Activated naive CD8-positive, alpha-beta T cell treated with anti-CD3 and anti-CD28 coated beads, Interleukin-2, amount 50 U/mL, for 24 hours (primary cell): ENCODE measurements around the gene CD22.
A peak's percentile ranks its signal among the peaks of the same experiment; 100 is the strongest.

Experiments
- ATAC-seq: fragments of 150-1000 bp; cut with Tn5 transposase; one replicate; pipeline ENCODE4 v1.10.0; 2021
- DNase-seq: peaks from one replicate; pipeline ENCODE4 v3.0.0; 2021
- H3K27ac Mint-ChIP-seq: one replicate; pipeline ENCODE4 v1.8.0; 2021; ENCODE audit warnings: mild to moderate bottlenecking, mixed read lengths
- H3K27me3 Mint-ChIP-seq: one replicate; pipeline ENCODE4 v1.8.0; 2021; ENCODE audit warnings: mixed read lengths
- H3K36me3 Mint-ChIP-seq: one replicate; pipeline ENCODE4 v1.8.0; 2021; ENCODE audit warnings: low read depth, mixed read lengths
- H3K4me1 Mint-ChIP-seq: one replicate; pipeline ENCODE4 v1.8.0; 2021; ENCODE audit warnings: mixed read lengths
- H3K4me3 Mint-ChIP-seq: one replicate; pipeline ENCODE4 v1.8.0; 2021; ENCODE audit warnings: mild to moderate bottlenecking, moderate library complexity, mixed read lengths
- H3K9me3 Mint-ChIP-seq: one replicate; pipeline ENCODE4 v1.8.0; 2021; ENCODE audit warnings: mixed read lengths

Gene CD22

GRCh38 chr19:35292421-35293362 is 36.3 kb upstream of the CD22 start:
- ATAC-seq, result no peak
- DNase-seq, result no peak
- H3K4me3 Mint-ChIP-seq, result no peak overlapping the region
- H3K9me3 Mint-ChIP-seq, result no peaks in the 10 kb centered on the region
- no peak overlapping the region for H3K27ac Mint-ChIP-seq
- H3K4me1 Mint-ChIP-seq, result no peaks in the 10 kb centered on the region
- H3K36me3 Mint-ChIP-seq, result no peaks in the 10 kb centered on the region
- no peaks in the 10 kb centered on the region for H3K27me3 Mint-ChIP-seq

- H3K9me3 Mint-ChIP-seq, result no peaks in the 10 kb centered on the region
- H3K4me3 Mint-ChIP-seq, result no peak overlapping the region
- ATAC-seq, result no peak
- no peaks in the 10 kb centered on the region for H3K27me3 Mint-ChIP-seq
- H3K27ac Mint-ChIP-seq, result no peak overlapping the region
- no peaks in the 10 kb centered on the region for H3K4me1 Mint-ChIP-seq
- no peaks in the 10 kb centered on the region for H3K36me3 Mint-ChIP-seq
- DNase-seq, result no peak
Measured at GRCh38 chr19:35293363-35293739, 35.6 kb upstream of the CD22 start.

GRCh38 chr19:35293808-35294207 is 35.2 kb upstream of the CD22 start:
- Mint-ChIP-seq H3K4me1 (no peaks in the 10 kb centered on the region), H3K9me3 (no peaks in the 10 kb centered on the region), H3K36me3 (no peaks in the 10 kb centered on the region), H3K4me3 (no peak overlapping the region), H3K27me3 (no peaks in the 10 kb centered on the region), H3K27ac (no peak overlapping the region)
- ATAC-seq (no peak), DNase-seq (no peak)

GRCh38 chr19:35294328-35294727 is 34.7 kb upstream of the CD22 start:
- Mint-ChIP-seq H3K9me3 (no peaks in the 10 kb centered on the region), H3K4me3 (no peak overlapping the region), H3K27ac (no peak overlapping the region), H3K27me3 (no peaks in the 10 kb centered on the region), H3K36me3 (no peaks in the 10 kb centered on the region), H3K4me1 (no peaks in the 10 kb centered on the region)
- DNase-seq (no peak), ATAC-seq (no peak)

- no peaks in the 10 kb centered on the region for H3K27me3 Mint-ChIP-seq
- H3K4me3 Mint-ChIP-seq, result no peak overlapping the region
- no peaks in the 10 kb centered on the region for H3K9me3 Mint-ChIP-seq
- DNase-seq (no peak), ATAC-seq (no peak)
- H3K36me3 Mint-ChIP-seq, result no peaks in the 10 kb centered on the region
- no peaks in the 10 kb centered on the region for H3K4me1 Mint-ChIP-seq
- H3K27ac Mint-ChIP-seq, result no peak overlapping the region
Measured at GRCh38 chr19:35294859-35295791, 33.9 kb upstream of the CD22 start.

GRCh38 chr19:35295792-35296462 is 33.1 kb upstream of the CD22 start:
- peak; percentile 26 for DNase-seq
- no peak overlapping the region for H3K27ac Mint-ChIP-seq
- no peaks in the 10 kb centered on the region for H3K4me1 Mint-ChIP-seq
- no peaks in the 10 kb centered on the region for H3K9me3 Mint-ChIP-seq
- H3K36me3 Mint-ChIP-seq, result no peaks in the 10 kb centered on the region
- peak; percentile 34 for ATAC-seq
- no peaks in the 10 kb centered on the region for H3K27me3 Mint-ChIP-seq
- H3K4me3 Mint-ChIP-seq, result no peak overlapping the region

- Mint-ChIP-seq H3K9me3 (no peaks in the 10 kb centered on the region), H3K27ac (no peak overlapping the region), H3K4me1 (no peaks in the 10 kb centered on the region), H3K4me3 (no peak overlapping the region), H3K27me3 (no peaks in the 10 kb centered on the region), H3K36me3 (no peaks in the 10 kb centered on the region)
- DNase-seq (no peak), ATAC-seq (peak; percentile 39)
Measured at GRCh38 chr19:35296644-35297514, 32.1 kb upstream of the CD22 start.

- Mint-ChIP-seq H3K4me3 (no peak overlapping the region), H3K27ac (no peak overlapping the region), H3K4me1 (no peaks in the 10 kb centered on the region), H3K36me3 (no peaks in the 10 kb centered on the region), H3K27me3 (no peaks in the 10 kb centered on the region), H3K9me3 (no peaks in the 10 kb centered on the region)
- ATAC-seq (no peak), DNase-seq (no peak)
Measured at GRCh38 chr19:35297515-35297848, 31.5 kb upstream of the CD22 start.

- Mint-ChIP-seq H3K36me3 (no peaks in the 10 kb centered on the region), H3K27ac (no peak overlapping the region), H3K27me3 (no peaks in the 10 kb centered on the region), H3K4me1 (no peaks in the 10 kb centered on the region), H3K9me3 (no peaks in the 10 kb centered on the region), H3K4me3 (no peak overlapping the region)
- ATAC-seq, result no peak
- no peak for DNase-seq
Measured at GRCh38 chr19:35297922-35298321, 31.1 kb upstream of the CD22 start.

- H3K27me3 Mint-ChIP-seq, result no peaks in the 10 kb centered on the region
- H3K4me1 Mint-ChIP-seq, result no peaks in the 10 kb centered on the region
- H3K36me3 Mint-ChIP-seq, result no peaks in the 10 kb centered on the region
- H3K4me3 Mint-ChIP-seq, result no peak overlapping the region
- H3K9me3 Mint-ChIP-seq, result no peaks in the 10 kb centered on the region
- ATAC-seq (no peak), DNase-seq (no peak)
- H3K27ac Mint-ChIP-seq, result no peak overlapping the region
Measured at GRCh38 chr19:35298561-35298972, 30.4 kb upstream of the CD22 start.

- Mint-ChIP-seq H3K36me3 (no peaks in the 10 kb centered on the region), H3K4me1 (no peaks in the 10 kb centered on the region), H3K27ac (no peak overlapping the region), H3K9me3 (no peaks in the 10 kb centered on the region), H3K27me3 (no peaks in the 10 kb centered on the region), H3K4me3 (no peak overlapping the region)
- ATAC-seq (no peak), DNase-seq (peak; percentile 20)
Measured at GRCh38 chr19:35299523-35300338, 29.3 kb upstream of the CD22 start.

- no peak overlapping the region for H3K4me3 Mint-ChIP-seq
- H3K36me3 Mint-ChIP-seq, result no peaks in the 10 kb centered on the region
- DNase-seq (no peak), ATAC-seq (no peak)
- no peaks in the 10 kb centered on the region for H3K27me3 Mint-ChIP-seq
- no peaks in the 10 kb centered on the region for H3K4me1 Mint-ChIP-seq
- H3K9me3 Mint-ChIP-seq, result no peaks in the 10 kb centered on the region
- H3K27ac Mint-ChIP-seq, result no peak overlapping the region
Measured at GRCh38 chr19:35300339-35300649, 28.7 kb upstream of the CD22 start.

- H3K27ac Mint-ChIP-seq, result no peak overlapping the region
- H3K9me3 Mint-ChIP-seq, result no peaks in the 10 kb centered on the region
- no peak overlapping the region for H3K4me3 Mint-ChIP-seq
Measured at GRCh38 chr19:35301961-35302360, 27.0 kb upstream of the CD22 start.

More at GRCh38 chr19:35301961-35302360, 27.0 kb upstream of the CD22 start:
- Mint-ChIP-seq H3K27me3 (no peaks in the 10 kb centered on the region), H3K4me1 (no peaks in the 10 kb centered on the region), H3K36me3 (no peaks in the 10 kb centered on the region)
- no peak for ATAC-seq
- no peak for DNase-seq
